HG03108 (cell line): Measurements from ENCODE around the gene RPL13.

Experiments
- ATAC-seq: cut with Tn5 transposase; IDR thresholded peaks from one replicate; pipeline ENCODE4 v1.9.1; 2021; ENCODE audit warnings: moderate library complexity; ENCODE audit not compliant: unreplicated experiment

The RPL13 gene

GRCh38 chr16:89613231-89613953 is 52.9 kb downstream of the RPL13 start, which contains the start of gene DPEP1:
Gene DPEP1 (plus strand): TSS chr16:89613642. CDS start chr16:89630411, 16,769 bp downstream.
- no peak for ATAC-seq

- no peak for ATAC-seq
These were observed 53.5 kb downstream of the RPL13 start for GRCh38 chr16:89613954-89614459.
